H54 (cell line): ENCODE data around the gene RLF.

Experiments used
- DNase-seq: peaks from one replicate; pipeline ENCODE4 v3.0.0; 2011; ENCODE audit warnings: low spot score, mixed read lengths; ENCODE audit not compliant: insufficient read length
- FAIRE-seq: peaks from 3 replicates; lab custom pipeline; 2011; peaks lifted over from hg19 to GRCh38; lab: Jason Lieb, UNC
- POLR2A ChIP-seq: IDR thresholded peaks from 2 replicates; pipeline ENCODE4 v1.6.1; 2011; ENCODE audit warnings: low read depth, mild to moderate bottlenecking, low read length

The RLF gene

DNA sequence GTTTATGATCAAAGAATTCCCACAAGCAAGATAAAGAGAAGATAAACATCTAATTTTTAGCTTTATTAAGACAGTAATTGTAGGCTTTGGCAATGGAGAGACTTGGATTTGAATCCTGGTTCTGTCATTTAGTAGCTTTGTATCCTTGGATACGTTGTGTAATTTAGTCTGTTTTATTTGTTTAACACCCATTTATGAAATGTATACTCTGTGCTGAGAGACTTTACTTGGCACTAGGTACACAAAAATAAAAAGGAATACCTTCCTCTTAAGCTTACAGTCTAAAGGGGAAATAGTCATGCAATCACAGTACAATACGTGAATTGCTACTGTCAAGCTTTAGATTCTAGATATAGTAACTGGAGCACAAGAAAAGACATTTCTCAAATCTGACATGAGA lies 120.7 kb downstream of the RLF start:
- DNase-seq (no peak), FAIRE-seq (no peak)
- no peak for TF ChIP-seq POLR2A
